Stimulated activated CD8-positive, alpha-beta memory T cell treated with anti-CD3 and anti-CD28 coated beads, Interleukin-4, amount 100 ng/mL, for 48 hours (primary cell): ENCODE results near the gene TSLP.

Experiments used
- DNase-seq: peaks from one replicate; pipeline ENCODE4 v3.0.0-alpha.2; 2020

TSLP gene

DNA sequence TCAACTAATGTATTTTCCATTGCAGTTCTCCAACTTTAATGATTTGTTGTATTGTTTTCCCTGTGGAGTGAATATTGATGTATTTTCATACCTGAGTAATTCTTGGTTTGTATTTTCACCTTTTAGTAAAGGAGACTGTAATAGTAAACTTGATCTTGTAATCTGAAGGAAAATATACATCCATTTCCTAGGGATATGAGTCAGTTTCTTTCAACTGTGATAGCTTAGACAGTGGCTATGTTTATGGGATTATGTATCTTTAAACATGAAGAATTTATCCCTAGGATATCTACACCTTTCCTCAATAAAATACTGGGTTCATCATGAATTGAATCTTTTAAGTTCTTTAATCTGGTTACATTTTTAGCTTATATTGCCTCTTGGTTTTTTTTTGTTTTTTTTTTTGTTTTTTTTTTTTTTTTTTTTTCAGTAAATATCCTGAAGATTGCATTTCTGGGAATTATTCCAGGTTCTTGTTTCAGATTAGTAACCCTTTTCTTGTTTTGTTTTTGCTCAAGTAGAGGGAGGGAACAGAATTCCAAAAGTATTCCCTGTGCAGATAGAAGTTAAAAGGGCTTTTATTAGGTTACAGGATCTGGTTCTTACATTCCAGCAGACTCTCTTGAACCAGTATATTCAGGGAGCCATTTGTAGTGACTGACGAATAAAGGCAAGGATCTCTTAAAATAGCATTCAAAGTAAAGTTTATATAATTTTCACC is 27.7 kb downstream of the TSLP start:
- DNase-seq, result no peak

DNA sequence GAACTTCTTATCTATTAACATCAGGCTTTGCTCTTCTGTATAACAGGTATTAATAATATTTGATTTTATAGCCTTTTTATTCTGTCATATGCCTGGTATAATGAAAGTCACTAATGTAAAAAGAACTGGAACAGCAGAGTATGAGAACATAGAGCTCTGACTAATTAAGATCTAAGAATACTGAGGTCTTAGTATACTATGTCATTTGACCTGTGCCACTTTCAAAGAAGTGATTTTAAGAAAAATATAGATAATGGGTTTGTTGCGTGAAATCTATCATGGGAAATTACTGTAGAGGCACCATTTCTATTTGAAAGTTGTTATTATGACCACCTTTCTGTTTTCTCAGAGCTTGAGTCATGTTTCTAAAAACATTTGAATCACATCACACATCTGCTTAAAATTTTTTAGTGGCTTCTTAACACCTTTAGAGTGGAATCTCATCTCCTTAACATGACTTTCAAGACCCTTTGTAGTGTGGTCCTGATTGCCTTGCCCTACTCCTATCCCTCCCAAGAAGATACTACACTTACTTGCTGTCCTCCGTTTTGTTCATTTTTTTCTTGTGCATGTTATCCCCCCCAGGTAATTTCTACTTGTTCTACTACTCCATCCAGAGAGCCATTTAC is 34.9 kb downstream of the TSLP start:
- DNase-seq, result no peak

DNA sequence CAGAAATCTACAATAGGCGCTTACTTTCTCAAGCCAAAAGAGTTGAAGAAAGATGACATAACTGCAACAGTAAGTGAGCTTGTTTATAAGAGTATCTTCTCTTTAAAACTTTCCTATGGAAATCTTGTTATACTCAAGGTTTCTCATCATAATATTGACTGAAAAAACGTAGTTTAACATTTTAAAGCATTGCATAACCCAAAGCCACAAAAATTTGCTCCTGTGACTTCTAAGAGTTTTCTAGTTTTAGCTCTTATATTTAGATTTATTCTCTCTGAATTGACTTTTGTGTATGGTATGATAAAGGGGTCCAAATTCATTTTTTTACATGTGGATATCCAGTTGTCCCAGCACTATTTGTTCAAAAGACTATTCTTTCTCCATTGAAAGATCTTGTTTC is 35.9 kb downstream of the TSLP start:
- no peak for DNase-seq

DNA sequence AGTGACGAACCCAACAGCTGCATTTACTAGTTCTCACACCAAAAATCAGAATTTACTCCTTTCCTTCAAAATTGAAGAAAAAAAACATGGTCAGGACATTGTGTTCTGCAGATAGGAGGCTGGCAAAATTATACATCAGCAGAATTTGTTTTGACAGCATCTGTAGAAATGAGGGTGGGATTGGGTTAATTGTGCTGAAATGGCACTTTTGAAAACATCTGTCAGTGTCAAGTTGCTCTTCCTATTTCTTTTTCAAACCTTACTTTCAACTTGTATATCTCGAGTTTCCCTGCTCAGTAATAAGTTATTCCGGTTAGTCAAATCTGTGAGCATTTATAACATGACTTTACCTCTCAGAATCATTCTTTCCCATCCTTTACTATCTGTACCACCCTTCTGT is 40.4 kb downstream of the TSLP start:
- DNase-seq, result no peak

DNA sequence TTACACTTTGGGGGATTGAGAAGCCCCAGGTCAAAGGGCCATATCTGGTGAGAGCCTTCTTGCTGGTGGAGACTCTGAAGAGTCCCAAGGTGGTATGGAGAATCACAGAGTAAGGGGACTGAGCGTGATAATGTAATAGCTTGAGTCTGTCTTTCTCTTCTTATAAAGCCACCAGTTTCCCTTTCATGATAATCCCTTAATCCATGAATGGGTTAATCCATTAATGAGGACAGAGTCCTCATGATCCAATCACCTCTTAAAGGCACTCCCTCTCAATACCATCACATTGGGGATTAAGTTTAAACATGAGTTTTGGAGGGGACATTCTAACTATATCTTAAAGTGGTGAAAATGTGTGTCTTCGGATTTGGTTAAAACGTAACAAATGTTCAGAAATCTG is 42.2 kb downstream of the TSLP start:
- DNase-seq, result no peak

DNA sequence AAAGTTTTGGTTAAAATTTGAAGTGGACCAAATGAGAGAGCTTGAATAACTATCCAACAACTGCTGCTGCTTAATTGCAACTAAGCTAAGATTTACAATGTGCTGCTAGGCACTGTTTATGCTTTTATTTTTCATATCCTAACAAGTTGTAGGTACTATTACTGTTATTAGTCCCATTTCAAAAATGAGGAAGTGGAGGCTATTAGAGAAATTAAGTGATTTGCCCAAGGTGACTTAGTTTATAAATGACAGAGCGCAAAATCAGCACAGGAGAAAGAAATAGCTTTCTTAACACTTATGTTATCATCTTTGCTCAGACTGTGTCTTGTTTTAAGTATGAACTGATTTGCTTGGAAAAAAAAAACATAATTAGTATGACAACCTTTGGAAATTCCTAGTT is 43.7 kb downstream of the TSLP start:
- DNase-seq, result no peak

DNA sequence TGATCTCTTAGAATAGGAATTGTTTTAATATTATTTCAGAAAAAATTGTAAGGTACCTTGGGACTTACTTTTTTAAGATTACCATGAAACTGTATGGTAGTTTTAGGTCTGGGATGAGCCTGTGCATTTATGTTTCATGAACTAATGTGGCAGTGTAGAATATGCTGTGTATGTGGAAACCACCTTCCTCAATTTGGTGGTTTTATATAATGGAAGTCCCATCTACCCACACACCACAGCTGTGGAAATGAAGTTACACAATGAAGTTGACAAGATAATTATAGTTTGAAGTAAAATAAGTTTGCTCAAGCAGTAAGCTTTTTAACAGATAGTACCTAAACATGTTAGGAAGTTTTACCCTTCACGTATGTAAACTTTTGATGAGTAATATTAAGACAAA is 45.0 kb downstream of the TSLP start:
- DNase-seq, result no peak

DNA sequence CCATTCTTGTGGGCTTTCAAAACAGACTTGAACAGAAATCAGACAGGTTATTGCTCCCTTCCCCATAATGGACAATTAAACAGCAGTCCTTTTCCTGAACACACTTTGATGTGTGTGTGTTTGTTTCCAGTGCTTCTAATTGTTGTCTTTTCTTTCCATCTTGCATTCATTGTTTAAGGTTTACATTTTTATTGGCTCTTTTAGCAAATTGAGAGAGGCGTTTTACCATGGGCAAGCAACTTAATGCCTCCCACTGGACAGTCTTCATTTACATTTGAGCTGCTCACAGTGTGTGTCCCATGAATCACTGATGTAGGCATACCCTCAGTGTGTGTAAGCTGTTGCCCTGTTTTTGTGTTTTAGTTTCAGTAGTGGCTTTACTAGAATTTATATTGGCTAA is 45.6 kb downstream of the TSLP start:
- DNase-seq, result no peak

DNA sequence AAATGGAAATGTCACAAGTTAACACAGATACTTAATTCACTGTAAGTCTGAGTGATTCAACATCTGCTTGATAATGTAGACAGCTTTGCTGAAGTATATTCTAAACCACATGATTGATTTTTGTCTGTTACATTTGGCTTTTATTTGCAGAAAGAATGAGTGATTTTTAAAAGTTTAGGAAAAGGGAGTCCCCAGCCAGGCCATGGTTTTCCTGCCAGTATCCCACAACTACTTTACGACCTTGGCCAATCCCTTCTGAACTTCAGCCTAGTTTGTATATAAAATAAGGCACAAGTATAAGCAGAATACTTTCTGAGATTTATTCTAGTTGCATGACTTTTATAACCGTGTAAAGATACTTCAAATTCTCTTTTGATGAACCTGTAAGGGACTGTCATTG is 47.7 kb downstream of the TSLP start:
- DNase-seq, result no peak

DNA sequence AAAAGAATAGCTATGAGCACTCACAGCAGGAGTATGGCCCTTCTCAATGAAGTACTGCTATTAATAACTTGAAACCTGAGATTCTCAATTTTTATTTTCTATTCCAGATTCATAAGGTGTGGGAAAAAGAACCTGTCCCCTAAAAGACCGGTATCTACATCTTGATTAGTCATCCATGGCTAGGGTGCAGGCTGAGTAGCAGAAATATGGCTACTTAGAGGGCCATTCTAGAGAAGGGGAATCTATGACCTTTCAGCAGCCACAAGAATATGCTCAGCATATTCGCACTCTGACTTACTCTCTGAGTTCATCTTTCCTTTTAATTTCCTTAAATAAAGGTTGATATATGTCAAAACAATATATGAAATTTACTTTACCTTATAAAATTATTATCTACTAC is 48.3 kb downstream of the TSLP start:
- no peak for DNase-seq

DNA sequence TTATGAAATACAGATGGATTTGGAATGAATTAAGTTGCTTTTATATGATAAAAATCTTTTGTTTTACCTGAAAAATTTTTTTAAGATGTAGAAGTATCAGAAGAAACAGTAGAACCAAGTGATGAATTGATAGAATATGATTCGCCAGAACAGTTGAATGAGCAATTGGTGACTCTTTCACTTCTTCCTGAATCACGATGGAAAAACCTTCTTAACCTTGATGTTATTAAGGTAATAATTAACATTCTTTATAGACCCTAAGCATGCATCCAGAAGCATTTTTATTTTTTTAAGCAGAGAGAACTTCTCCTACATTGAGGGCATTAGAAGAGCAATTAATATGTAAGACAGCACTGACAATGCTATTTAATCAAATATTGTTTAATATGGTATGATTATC is 49.4 kb downstream of the TSLP start:
- no peak for DNase-seq

DNA sequence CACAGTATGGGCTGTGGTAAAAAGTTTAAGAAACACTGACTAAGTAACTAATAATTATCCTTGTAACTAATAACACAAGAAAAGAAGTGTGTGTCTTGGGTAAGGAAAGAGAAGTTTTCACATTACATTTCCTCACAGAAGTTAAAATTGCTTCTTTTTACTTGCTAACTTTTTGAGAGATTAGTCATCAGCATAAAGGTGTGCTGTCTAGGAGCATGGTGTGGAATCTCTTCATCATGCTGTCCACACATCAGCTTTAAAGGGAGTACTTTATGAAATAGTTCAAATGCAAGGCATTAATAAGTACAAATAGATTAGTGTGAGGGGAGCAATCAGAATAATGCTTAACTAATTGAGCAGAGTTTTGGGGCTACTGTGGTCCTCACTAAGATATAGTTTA is 50.4 kb downstream of the TSLP start:
- no peak for DNase-seq

DNA sequence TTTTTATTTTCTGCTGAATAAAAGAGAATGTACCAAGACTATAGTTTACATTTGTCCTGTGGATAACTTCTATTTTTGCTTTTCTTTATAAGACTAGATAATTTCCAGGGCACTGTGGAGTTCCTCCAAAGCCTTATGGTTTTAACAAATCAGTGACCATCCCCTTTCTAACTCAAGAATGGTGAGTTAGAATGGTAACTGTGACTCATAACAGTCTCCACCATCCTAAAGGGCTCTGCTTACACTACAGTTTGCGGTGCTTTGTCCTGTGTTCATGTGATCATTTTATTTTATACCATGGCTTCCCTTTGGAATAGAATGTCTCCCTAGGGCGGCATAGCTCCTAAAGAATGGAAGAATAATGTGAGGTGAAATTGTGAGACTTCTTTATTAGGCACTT is 50.9 kb downstream of the TSLP start:
- DNase-seq, result no peak

DNA sequence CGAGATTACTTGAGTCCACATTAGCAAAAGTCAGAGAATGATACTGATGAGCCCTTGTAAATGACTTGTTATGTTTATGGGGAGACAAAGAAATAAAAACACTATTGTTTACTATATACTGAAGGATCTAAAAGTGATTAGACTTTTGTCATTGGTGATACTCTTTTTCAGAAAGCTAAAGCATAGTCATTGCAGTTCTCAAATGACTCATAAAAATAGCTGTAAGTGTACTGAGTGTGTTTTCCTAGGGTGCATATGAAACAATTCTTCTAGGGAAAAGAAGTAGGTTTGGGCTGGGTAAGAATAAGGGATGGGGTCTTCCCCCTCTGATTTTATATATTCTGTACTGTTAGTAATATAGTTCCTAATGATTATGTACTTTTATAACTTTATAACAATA is 53.3 kb downstream of the TSLP start:
- no peak for DNase-seq

DNA sequence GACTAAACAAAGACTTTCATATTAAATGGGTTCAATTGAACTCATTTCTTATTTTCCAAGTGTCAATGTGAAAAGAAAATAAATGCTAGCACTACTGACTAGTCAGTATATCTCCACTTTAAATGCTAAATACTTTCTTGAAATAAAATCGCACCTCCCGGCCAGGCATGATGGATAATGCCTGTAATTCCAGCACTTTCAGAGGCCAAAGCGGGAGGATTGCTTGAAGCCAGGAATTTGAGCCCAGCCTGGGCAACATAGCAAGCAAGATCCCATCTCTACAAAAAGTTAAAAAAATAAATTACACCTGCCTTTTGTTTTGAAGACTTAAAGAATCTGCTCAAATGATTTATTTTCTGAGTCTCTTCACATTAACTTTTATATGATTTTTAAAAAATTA is 55.4 kb downstream of the TSLP start:
- no peak for DNase-seq
